ENCODE measurements around the gene MAML2.

DNA sequence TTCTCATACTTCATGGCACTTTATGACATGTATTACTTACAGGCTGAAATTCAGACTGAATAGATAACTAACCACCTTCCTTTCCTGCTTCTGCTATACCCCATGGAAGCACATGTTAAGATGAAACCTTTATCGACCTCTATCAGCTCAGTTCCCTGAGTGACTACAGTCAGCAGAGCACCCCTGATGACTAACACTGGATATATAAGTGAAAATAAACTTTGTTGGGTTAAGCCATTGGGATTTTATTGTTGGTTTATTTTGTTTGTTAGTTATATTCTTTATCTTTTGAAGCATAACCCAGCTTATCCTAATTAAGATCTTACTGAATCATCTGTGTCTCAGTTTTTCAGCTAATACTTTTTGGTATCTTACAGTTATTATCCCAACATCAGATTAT is 23.0 kb upstream of the MAML2 start:
- TF ChIP-seq, protein P1, sequence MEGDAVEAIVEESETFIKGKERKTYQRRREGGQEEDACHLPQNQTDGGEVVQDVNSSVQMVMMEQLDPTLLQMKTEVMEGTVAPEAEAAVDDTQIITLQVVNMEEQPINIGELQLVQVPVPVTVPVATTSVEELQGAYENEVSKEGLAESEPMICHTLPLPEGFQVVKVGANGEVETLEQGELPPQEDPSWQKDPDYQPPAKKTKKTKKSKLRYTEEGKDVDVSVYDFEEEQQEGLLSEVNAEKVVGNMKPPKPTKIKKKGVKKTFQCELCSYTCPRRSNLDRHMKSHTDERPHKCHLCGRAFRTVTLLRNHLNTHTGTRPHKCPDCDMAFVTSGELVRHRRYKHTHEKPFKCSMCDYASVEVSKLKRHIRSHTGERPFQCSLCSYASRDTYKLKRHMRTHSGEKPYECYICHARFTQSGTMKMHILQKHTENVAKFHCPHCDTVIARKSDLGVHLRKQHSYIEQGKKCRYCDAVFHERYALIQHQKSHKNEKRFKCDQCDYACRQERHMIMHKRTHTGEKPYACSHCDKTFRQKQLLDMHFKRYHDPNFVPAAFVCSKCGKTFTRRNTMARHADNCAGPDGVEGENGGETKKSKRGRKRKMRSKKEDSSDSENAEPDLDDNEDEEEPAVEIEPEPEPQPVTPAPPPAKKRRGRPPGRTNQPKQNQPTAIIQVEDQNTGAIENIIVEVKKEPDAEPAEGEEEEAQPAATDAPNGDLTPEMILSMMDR (IDR thresholded peaks at IDR 0.05), result no peak
- no peak for TF ChIP-seq POLR2AphosphoS5 (IDR thresholded peaks at IDR 0.05)

Data from esophagus muscularis mucosa (tissue), 3 donors.